HG03571 (cell line): ENCODE data around the gene POLN.

ENCODE experiments used
- ATAC-seq: cut with Tn5 transposase; IDR thresholded peaks from one replicate; pipeline ENCODE4 v1.9.1; 2021; ENCODE audit not compliant: unreplicated experiment

Gene POLN

DNA sequence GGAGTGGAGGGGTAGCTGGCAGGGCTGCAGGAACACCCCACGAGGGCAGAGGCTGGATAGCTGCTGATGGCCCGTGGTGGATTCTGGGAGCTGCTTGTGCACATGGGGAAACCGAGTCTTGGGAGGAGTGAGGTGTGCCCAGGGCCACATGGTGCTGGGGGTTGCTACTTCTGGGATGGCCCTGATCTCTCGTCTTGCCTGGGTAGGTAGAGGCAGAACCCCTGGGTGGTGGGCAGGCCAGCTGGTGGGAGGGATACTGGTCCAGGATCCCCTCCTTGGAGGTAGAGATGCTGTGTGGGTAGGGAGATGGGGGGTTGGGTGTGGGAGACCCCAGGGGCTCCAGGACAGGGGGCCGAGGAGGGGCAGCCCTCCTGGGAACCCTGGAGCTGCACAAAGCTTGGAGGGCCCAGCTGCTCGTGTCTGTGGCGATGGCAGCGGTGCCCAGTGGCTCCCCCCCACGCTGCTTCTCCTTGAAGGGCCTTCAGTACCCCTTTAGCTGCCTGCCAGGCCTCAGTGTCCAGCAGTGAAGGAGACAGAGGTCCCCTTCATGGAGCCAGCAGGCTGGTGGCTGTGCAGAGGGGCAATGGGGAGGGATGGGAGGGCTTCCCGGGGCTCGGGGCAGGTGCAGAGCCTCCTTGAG, 179.6 kb downstream of the POLN start:
- ATAC-seq: no peak

DNA sequence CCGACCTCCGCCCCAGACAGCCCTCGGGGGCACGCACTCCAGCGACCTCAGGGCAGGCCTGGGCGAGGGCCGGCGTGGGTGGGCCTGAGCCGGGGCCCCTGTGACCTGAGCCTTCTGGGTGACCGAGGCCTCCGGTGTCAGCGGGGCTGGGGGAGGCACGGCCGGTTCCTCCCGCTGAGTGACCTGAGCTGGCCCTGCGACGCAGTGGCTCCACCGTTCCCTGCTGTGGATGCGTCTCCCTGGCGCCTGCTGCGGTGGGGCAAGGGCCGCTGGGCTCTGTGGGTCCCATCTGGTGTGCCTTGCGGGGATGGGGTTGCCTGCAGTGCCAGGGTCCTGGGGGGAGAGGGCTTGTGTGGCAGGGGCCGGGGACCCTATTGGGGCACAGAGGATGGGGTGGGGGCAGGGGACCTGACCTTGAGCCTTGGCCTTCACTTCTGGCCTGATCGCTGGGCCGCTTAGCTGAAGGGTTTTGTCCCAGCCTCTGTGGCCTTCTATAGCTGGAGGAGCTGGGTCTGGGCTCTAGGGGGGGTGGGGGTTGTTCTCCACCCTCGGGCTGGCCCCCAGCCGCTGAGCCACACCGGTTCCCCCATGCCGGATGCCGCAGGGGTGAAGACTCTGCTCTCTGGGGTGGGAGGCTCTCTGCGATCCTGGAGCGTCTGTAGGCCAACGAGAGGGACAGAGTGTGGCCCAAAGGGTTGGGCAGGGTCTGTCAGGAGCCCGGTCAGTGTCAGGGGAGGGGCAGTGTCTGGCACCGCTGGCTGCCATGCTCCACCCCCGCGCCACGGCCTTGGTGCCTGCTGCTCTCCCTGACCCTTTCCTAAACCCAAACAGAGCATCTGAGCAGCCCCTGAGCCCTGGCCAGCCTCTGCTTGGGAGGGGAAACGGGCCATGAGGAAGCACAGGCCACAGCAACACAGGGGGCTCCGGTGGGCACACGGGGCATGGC, 180.5 kb downstream of the POLN start:
- no peak for ATAC-seq

GRCh38 chr4:2060611-2061185, 181.2 kb downstream of the POLN start:
- no peak for ATAC-seq

GRCh38 chr4:2059726-2060602, 182.0 kb downstream of the POLN start:
- no peak for ATAC-seq

- ATAC-seq: no peak
These were observed 182.7 kb downstream of the POLN start, which contains the start of gene NAT8L for GRCh38 chr4:2059046-2059725. TSS of gene NAT8L (plus strand) at chr4:2059327. CDS start at chr4:2059512, 185 bp downstream.

GRCh38 chr4:2058264-2059045, 183.5 kb downstream of the POLN start:
- no peak for ATAC-seq

DNA sequence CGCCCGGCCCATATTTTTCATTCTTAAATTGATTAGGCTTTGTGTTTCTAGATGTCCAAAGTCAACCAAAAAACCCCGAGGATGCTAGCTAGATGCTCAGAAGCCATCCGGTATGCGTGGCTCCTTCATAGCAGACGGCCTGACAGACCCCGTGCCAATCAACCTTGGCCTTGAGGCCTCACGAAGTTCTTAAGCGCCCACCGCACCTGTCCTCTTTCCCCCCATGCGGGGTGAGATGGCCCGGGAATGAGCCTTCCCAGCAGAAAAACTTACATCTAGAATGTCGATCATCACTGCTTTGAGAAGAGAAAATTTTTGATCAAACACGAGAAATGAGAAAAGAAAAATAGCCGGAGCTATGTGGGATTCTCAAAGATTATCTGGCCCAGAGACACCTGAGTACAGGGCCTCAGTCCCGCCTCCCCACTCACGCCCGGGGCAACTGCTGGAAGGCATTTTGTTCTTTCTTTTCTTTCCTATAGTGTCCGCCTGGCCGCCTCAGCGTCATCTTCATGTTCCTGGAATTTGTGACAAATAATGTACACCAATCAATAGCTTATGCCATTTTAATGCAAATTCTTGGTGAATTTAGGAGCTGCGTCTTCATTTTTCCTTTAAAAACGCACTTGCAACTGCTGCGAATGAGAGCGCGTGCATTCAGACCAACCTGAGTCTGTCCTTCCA, 184.4 kb downstream of the POLN start:
- no peak for ATAC-seq

DNA sequence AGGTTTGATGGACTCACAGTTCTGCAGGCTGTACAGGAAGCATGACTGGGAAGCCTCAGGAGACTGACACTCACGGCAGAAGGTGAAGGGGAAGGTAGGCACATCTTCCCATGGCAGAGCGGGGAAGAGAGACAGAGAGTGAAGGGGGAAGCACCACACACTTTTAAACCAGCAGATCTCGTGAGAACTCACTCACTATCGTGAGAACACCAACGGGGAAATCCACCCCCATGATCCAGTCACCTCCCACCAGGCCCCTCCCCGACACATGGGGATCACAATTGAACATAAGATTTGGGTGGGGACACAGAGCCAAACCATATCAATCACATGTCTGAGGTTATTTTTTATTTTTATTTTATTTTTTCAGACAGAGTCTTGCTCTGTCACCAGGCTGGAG, 187.7 kb downstream of the POLN start:
- no peak for ATAC-seq

- ATAC-seq: no peak
These were observed 190.8 kb downstream of the POLN start for GRCh38 chr4:2051086-2051485.

DNA sequence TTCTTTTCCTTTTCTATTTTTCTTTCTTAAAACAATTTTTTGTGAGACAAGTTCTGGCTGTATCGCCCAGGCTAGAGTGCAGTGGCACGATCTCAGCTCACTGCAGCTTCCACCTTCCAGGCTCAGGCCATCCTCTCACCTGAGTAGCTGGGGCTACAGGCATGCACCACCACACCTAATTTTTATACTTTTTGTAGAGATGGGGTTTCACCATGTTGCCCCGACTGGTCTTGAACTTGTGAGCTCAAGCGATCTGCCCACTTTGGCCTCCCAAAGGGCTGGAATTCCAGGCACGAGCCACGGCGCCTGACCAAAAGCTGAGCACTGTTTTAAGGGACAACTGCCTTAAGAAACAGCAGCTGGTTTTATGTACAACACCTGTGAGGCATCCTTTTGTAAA, 192.1 kb downstream of the POLN start:
- no peak for ATAC-seq

DNA sequence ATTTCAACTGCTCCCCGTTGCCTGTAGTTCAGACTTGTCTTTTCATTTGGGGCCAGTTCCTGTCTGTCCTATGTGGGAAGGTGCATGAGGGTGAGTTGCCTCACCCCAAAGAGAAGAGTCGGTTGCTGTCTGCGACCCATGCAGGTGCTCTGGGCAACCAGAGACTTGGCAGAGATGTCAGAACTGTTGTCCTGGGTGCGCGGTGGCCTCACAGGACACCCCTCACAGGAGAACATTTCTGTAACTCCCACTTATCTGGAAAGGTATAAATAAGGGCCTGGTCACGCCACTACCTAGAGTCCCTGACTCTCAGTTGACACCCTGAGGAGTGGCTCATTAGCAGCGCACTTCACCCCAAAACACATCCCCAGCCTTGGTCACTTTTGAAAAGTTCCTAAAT, 192.5 kb downstream of the POLN start:
- no peak for ATAC-seq

DNA sequence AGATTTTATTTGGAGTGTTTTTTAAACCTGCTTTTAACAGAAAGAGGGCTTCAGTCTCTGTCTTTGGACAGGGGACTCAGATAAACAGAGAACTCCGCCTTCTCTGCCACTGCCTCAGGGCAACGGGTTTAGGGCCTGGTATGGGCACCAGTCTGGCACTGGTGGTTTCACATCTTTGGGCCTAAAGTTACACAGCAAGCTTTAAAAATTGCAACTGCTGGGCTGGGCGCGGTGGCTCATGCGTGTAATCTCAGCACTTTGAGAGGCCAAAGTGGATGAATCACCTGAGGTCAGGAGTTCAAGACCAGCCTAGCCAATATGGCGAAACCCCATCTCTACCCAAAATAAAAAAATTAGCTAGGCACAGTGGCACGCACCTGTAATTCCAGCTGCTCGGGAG, 193.1 kb downstream of the POLN start:
- ATAC-seq: no peak

DNA sequence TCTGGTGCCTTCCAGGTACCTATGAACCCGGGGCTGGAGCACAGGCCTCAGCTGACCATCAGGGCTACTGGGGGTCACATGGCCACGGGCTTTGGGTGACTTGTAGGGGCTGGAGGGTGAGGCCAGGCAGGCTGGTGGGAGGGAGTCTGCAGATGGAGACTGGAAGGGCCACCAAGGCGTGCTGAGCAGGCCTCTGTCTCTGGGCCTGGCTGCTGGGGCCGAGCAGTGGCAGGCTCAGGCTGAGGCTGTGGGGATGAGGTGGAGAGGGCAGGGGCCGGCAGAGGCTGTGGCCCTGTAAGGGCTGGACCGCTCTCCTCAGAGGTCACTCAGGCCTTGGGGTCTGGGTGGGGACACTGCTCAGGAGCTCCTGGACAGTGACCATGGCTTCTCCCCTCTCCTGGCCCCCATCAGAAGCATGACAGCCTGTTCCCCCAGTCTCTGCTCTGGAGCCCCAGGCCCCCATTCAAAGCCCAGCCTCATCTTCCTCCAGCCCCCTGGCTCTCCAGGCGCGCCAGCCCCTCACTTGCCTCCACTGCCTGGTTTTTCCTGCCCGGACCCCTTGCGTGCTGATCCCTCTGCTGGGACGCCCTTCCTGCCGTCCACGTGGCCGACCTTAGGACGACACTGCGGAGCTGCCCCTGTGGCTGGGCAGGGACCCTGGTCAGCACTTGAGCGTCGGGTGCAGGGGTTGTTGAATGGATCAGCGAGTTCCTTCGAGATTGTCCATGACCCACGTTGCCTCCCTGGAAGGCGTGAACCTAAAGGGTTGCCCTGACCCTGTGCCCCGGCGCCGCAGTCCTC, 193.9 kb downstream of the POLN start:
- ATAC-seq: no peak

DNA sequence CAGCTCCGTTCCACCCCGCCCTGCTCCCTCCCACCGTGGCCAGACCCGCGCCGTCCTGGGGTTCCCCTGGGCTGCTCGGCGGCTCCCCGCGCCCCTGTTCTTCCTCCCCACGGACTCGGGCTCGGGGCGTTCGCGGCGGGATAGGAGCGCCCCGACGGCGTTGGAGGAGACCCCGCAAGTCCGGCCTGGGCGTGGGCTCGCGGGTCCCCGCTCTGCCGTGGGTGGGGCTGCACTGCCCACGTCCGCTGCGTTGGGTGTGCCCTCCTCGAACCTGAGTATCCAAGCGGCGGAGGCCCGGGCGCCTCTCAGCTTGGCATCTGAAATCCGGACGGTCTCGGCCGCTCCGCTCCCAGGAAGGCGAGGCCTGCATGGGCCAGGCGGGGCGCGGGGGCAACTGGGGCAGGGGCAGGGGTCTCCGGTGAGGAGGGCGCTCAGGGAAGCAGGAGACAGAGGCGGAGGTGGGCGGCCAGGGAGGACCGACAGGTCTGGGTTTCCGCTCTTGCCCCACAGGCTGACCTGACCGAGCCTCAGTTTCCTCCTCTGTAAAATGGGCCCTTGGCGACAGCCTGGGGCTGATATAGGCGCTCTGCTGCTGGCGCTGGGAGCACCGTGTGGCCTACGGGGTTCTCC, 194.8 kb downstream of the POLN start:
- ATAC-seq: no peak

DNA sequence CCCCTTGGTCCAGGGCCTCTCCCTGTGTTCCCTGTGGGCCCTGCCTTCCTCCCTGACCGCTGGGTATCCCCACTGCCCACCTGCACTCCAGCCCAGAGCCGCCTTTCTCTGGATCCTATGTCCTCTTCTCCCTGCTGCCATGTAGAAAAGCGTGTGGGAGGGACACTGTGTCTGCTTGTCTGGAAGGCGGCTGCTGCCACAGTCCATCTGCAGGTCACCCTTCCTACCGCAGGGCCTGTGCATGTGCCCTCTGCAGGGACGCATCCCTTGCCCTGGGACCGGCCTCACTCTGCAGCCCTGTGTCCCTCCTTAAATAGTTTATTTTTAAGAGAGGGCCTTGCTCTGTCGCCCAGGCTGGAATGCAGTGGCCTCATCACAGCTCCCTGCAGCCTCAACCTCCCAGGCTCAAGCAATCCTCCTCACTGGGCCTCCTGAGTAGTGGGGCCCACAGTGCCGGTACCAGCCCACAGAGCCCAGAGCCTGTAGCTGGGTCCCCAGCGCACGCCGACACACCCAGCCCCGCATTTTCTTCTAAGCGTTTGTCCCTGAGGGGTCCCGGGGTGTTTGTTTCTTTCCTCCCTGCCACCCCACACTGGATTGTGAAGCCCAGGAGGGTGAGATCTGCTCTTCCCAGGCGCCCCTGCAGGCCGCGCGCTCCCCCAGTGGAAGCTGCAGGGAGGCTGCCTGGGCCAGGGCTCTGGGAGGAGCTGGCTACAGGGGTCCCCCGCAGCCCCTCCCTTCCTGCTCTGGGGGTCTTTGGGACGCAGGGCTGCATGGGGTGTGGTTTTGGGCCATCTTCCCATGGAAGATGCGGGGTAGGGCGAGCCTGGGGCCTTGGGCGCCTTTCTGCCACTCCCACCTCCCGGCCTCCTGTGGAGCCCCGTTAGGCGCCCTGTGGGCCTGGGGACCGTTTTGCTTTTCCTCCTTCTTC, 195.6 kb downstream of the POLN start:
- no peak for ATAC-seq

- no peak for ATAC-seq
These were observed 196.4 kb downstream of the POLN start for GRCh38 chr4:2045518-2045951.
